Activated CD4-positive, alpha-beta T cell treated with anti-CD3 and anti-CD28 coated beads, Interleukin-2, amount 50 U/mL, for 1 hour (primary cell): ENCODE data around the gene NTPCR.
"Not testable (repeated sequence)": the region's sequence is repeated elsewhere in the genome, so short reads cannot be mapped to it uniquely, and the experiment has no call there.

ENCODE experiments used
- DNase-seq: peaks from one replicate; pipeline ENCODE4 v3.0.0-alpha.2; 2020

NTPCR gene

GRCh38 chr1:232987046-232987773 is 36.8 kb downstream of the NTPCR start:
- no peak for DNase-seq

GRCh38 chr1:232987774-232988140 is 37.3 kb downstream of the NTPCR start:
- DNase-seq: no peak

- DNase-seq: no peak
Observed at GRCh38 chr1:232988572-232989040, 38.2 kb downstream of the NTPCR start.

GRCh38 chr1:232990176-232991128 is 40.0 kb downstream of the NTPCR start:
- no peak for DNase-seq

GRCh38 chr1:232991238-232991637 is 40.8 kb downstream of the NTPCR start:
- no peak for DNase-seq

- no peak for DNase-seq
Observed at GRCh38 chr1:232992227-232992626, 41.8 kb downstream of the NTPCR start.

- DNase-seq: no peak
Observed at GRCh38 chr1:232993555-232993954, 43.1 kb downstream of the NTPCR start.

GRCh38 chr1:232995189-232995588 is 44.8 kb downstream of the NTPCR start:
- DNase-seq: no peak

GRCh38 chr1:232996143-232996542 is 45.7 kb downstream of the NTPCR start:
- no peak for DNase-seq

- DNase-seq: no peak
Observed at GRCh38 chr1:232998138-232998537, 47.7 kb downstream of the NTPCR start.

- DNase-seq: no peak
Observed at GRCh38 chr1:232998646-232999045, 48.2 kb downstream of the NTPCR start.

GRCh38 chr1:232999956-233000625 is 49.7 kb downstream of the NTPCR start:
- DNase-seq: no peak

GRCh38 chr1:233003638-233004037 is 53.2 kb downstream of the NTPCR start:
- not testable (repeated sequence) for DNase-seq

GRCh38 chr1:233004451-233004850 is 54.0 kb downstream of the NTPCR start:
- no peak for DNase-seq

GRCh38 chr1:233005156-233005555 is 54.7 kb downstream of the NTPCR start:
- DNase-seq: no peak

GRCh38 chr1:233005703-233006102 is 55.3 kb downstream of the NTPCR start:
- no peak for DNase-seq

- DNase-seq: no peak
Observed at GRCh38 chr1:233006108-233006507, 55.7 kb downstream of the NTPCR start.

GRCh38 chr1:233006541-233006973 is 56.1 kb downstream of the NTPCR start:
- DNase-seq: no peak

GRCh38 chr1:233010146-233010545 is 59.7 kb downstream of the NTPCR start:
- DNase-seq: no peak

GRCh38 chr1:233012021-233012420 is 61.6 kb downstream of the NTPCR start:
- DNase-seq: no peak

- DNase-seq: no peak
Observed at GRCh38 chr1:233015965-233016364, 65.6 kb downstream of the NTPCR start.

GRCh38 chr1:233016798-233017197 is 66.4 kb downstream of the NTPCR start:
- no peak for DNase-seq

GRCh38 chr1:233019083-233019482 is 68.7 kb downstream of the NTPCR start:
- no peak for DNase-seq
